ENCODE data around the gene NPY4R2.
"Not testable (repeated sequence)": the region's sequence is repeated elsewhere in the genome, so short reads cannot be mapped to it uniquely, and the experiment has no call there.

Gene NPY4R2

DNA sequence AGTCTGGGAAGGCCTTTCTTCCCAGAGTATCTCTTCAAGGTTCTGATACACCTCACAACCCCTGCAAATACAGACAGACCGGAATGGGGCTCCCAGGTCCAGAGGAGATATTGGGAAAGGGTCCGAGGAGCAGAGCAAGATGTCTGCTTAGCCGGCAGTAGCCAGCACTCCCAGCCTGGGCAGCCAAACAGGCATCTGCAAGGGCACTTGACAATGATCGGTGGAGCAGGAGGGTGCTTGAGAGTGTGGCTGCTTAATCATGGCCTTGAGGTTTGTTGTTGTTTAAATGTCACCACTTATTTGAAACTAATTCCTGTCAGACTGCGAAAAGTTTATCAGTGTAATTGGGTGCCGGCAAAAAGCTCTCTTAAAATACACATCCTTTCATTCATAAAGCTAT lies 15.0 kb downstream of the NPY4R2 start:
- not testable (repeated sequence) for DNase-seq

DNA sequence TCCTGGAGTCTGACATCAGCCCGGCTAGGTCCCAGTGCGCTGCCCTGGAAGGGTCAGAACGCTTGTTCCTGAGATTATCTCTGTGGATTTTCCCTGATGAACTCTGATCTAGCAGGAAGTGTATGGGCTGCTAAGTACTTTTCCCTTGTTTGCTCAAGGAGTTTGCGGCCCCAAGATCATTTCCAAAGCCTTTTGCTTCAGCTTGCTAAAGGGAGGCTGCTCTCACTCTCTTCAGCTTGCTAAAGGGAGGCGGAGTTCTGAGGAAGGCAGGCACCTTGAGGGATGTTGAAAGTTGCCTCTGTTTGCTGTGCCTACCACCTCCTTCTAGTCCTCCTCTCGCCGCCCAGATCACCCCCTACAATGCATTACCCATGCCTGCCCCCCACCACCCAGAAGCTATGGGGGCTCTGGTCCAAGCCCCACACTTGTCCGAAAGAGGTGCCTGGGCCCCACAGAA lies 18.3 kb downstream of the NPY4R2 start:
- not testable (repeated sequence) for DNase-seq

DNA sequence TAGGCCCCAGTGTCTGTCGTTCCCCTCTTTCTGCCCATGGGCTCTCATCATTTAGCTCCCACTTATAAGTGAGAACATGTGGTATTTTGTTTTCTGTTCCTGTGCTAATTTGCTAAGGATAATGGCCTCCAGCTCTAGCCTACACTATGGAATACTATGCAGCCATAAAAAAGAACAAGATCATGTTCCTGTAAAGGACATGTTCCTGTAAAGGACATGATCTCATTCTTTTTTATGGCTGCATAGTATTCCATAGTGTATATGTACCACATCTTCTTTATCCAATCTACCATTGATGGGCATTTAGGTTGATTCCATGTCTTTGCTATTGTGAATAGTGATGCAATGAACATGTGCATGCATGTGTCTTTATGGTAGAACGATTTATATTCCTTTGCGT lies 19.2 kb downstream of the NPY4R2 start:
- DNase-seq: not testable (repeated sequence)

DNA sequence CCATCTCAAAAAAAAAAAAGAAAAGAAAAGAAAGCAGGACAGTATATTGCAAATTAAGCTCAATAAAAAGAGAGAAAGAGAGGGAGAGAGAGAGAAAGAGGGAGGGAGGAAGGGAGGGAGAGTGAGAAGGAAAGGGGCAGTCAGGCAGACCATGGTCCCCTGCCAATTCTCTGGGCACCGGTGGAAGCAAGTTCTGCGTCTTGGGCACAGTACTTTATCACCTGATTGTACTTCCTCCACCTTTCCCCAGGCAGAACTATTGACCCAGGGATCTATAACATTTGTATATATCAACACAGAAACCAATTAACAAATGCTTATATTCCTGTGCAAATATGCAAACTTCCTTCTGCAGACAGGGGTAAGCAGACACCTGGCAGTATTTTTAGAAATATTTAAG lies 22.4 kb downstream of the NPY4R2 start:
- DNase-seq: not testable (repeated sequence)

DNA sequence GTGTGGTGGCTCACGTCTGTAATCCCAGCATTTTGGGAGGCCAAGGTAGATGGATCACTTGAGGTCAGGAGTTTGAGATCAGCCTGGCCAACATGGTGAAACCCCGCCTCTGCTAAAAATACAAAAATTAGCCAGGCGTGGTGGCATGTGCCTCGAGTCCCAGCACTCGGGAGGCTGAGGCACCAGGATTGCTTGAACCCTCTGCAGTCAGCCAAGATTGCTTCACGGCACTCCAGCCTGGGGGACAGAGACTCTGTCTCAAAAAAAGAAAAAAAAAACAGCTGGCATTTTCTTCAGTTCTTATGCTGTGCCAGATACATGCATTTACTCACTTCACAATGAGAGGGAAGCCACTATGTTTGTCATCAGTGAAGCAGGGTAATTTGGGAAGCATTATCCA lies 22.9 kb downstream of the NPY4R2 start:
- not testable (repeated sequence) for DNase-seq

DNA sequence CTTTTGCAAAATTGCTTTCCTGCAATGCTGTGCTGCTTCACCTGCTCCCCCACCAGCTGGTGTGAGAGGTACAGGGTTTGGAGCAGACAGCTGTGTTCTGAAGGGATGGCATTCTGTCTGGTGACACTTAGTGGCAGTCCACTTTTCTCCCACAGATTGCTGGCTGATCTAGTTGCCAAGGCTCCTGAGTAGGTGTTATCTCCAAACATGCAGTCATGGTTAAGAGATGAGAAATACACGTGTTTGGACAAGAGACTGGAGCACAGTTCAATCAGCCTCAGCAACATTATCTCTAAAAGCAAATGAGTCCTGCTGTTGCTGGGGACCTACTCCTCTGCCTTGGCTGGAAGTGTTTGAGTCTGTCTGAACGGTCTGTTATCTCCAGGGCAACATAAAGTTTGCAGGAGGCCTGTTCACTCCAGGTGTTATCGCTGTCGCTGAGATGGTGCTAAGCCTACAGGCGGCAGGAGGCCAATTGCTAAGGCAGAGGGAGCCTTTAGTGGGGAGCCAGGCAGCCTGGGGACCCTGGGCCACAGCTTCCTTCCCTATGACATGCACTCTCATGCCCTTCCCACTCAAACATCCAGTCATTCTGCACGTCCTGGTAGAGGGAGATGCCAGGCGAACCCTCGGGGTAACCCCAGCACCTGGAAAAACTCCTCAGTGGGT lies 24.0 kb downstream of the NPY4R2 start:
- DNase-seq: not testable (repeated sequence)

DNA sequence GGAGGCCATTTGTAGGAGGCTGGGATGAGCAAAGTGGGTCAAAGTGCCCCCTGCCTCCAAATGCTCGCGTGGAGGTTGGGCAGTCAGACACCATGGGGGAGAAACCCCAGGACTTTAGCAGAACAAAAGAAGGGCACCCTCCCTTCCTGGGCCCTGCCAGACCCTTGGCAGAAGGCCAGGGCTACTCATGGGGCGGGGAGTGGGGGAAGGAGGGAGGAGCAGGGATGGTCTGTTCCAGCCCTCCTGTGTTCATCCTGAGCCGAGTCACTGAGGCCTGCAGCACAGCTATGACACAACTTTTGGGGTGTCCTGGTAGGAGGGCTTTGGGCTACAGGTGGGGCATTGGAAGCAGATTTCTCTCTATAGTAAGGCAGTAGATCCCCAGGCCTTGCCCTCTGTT lies 24.9 kb downstream of the NPY4R2 start:
- DNase-seq: not testable (repeated sequence)

DNA sequence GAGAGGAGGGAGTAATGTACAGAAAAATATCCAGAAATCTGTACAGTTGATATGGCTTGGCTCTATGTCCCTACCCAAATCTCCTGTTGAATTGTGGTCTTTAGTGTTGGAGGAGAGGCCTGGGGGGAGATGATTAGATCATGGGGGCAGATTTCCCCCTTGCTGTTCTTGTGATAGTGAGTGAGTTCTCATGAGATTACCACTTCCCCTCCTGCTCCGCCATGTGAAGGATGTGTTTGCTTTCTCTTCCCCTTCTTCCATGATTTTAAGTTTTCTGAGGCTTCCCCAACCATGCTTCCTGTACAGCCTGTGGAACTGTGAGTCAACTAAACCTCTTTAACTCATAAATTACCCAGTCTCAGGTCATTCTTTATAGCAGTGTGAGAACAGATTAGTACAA lies 29.0 kb downstream of the NPY4R2 start:
- DNase-seq: not testable (repeated sequence)

DNA sequence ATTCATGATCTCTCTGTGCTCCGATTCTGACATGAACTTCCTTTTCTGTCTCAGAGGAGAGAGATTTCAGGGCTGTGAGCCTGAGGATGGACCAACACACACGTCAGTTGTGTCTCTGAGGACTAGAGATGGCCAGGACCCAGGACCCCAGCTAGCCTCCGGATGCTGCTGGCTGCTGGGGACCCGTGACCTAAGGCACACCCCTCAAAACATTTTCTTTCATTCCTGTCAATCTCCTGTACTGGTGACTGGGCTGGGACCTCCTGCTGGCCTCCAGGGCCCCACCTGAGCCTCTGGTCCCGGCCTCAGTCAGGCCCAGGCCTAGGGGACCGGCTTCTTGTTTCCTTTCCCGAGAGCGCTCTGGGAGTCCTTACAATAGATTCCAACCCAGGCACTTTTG lies 38.7 kb downstream of the NPY4R2 start:
- DNase-seq: not testable (repeated sequence)

DNA sequence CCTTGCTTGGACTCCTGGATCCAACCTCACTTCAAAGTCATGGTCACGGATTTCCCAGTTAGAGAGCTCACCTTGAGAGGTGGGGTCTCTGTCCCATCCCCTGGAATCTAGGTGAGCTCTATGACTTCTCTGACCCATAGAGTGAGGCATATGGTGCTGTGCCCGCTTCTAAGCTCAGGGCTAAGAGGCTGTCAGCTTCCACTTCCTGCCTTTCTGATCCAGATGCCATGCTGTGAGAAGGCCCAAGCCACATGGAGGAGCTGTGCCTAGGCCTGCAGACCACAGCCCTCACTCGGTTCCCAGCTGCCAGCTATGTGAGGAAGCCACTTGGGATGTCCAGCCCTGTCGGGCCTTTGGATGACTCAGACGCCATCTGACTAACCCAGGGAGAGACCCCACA lies 41.2 kb downstream of the NPY4R2 start:
- not testable (repeated sequence) for DNase-seq

DNA sequence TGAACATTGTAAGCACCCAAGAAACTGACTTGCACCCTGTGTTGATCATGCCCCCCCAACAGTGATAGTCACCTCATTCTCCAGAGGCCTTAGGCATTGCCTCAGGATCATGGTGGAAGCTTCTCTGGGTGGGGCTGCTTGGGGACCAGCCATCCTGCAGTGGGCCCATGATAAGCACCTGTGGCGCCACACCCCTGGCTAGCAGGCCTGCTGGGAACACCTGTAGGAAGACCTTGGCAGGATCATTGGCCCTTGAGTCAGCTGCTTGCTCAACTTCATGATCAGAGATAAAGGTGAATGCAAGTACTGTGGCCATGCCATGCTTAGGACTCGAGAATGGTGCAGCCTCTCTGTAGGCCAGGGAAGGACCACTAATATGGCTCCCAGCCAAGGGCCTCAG lies 42.2 kb downstream of the NPY4R2 start:
- not testable (repeated sequence) for DNase-seq

DNA sequence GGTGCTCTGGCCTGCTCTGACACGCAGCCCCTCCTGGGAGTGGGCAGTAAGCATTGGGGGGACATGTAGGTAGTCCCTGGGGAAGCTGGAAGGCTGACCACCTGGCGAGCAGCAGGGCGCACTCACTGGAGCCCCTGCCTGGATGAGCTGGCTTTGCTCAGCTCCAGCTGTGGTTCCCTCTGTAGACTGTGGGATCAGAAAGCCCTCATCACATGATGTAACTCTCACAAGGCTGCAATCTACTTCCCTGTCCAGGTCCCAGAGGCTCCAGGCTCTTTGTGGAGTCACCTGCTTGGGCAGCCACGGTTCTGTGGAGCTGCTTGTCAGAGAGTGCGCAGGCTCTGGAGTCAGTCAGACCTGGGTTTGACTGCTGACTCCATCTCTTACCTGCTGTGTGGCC lies 44.3 kb downstream of the NPY4R2 start:
- DNase-seq: not testable (repeated sequence)

DNA sequence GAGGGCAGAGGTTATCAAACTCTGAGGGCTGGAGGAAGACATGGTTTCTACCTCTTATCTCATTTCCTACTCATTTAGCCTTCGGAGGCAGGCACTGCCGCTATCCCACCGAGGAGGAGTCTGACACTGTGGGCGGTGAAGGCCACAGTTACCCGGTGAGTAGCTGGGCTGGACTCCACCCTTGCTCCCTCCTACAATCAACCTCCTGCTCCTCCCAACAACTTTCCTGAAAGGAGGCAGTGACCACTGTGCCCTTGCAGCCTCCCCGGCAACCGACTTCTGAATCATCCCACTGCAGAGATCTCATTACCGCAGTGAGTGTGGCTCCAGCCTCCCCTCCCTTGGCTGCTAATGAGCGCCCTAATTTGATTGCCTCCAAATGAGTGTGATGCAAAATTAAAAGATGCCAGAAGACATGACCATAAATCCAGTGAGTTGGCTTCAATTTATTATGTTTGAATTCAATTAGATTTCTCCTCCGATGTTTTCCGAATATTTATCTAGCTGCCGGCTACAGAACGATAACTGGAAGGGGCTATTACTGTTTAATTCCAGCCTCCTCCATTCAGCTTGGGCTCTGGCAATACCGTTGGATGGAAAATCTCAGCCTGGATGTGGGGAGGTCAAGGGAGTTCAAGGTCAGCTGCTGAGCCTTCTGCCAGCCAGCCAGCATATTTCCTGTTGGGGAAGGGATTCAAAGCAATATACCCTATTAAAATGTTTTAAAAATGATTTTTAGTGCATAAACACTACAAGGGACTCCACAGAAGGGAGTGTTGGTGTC lies 46.0 kb downstream of the NPY4R2 start:
- not testable (repeated sequence) for DNase-seq

DNA sequence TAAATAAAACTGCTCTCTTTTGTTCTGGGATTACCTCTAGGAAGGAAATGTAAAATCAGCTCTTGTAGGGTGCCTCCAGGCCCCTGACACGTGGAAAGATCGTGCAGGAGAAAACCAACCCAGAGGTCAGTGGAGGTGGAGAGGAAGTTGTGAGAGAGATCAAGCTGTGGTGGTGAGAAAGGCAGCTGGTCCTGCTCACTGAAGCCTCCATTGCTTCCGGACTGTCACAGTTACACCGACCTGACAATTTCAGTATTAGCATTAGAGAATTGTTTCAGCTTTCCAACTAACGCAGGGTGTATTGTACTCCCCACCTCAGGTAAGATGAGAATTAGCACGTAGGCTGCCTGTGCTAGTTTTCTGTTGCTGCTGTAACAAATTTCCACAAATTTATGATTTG lies 50.5 kb downstream of the NPY4R2 start:
- DNase-seq: not testable (repeated sequence)

DNA sequence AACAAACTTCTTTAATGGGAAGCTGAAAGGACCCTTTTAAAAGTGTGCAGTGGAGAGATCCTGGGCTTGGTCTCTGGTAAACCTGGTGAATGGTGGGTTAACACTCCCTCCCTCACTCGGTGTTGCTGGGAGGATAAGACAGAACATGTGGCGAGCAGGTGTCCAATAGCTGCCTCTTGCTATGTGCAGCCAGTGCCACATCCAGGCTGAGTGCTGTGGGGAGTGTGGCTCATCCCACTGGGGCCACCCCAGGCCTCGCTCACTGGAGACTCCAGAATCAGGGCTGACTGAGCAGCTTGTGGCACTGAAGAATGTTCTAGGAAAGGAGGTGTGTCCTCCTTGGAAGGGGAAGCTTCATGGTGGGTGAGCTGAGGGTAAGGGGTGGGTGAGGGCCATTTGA lies 51.6 kb downstream of the NPY4R2 start:
- not testable (repeated sequence) for DNase-seq

DNA sequence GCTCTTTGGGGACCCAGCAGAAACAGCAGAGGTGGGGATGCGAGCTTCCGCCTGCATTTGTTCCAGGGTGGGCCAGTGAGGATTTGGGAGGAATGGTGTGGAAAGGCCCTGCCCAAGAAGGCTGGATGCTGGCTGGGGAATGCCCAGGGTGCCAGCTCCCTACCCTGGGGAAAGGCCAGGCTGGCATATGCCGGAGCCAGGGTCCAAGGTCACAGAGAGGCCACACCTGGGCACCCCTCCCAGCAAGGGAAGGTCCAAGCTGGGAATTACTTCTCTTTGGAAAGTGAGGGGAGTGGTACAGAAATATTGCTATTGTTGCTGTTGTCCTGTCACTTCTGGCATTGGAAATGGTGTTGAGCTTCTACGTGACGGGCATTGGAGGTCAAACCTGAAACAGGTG lies 53.1 kb downstream of the NPY4R2 start:
- not testable (repeated sequence) for DNase-seq

DNA sequence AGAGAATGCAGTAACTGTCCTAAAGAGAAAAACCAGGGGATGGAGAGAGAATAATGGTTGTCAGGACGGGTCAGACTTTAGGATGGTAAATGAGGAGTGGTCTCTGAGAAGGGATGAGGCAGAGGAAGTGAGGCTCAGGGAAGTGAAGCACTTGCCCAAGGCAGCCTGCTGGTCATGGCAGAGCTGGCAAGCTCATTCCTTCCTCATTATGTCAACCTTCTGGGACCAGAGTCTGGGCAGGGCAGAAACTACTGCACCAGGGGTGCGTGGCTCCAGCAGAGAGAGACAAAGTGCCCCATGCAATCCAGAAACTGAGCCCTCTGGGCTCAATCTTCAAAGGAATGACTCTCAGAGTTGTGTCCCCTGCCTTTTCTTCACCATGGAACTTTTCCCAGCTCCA lies 53.6 kb downstream of the NPY4R2 start:
- DNase-seq: not testable (repeated sequence)

All from HCEC 1CT (cell line).